ENCODE results near the gene RBM26.

GRCh38 chr13:79451500-79451962 is 45.5 kb upstream of the RBM26 start:
- TF ChIP-seq, protein P1, sequence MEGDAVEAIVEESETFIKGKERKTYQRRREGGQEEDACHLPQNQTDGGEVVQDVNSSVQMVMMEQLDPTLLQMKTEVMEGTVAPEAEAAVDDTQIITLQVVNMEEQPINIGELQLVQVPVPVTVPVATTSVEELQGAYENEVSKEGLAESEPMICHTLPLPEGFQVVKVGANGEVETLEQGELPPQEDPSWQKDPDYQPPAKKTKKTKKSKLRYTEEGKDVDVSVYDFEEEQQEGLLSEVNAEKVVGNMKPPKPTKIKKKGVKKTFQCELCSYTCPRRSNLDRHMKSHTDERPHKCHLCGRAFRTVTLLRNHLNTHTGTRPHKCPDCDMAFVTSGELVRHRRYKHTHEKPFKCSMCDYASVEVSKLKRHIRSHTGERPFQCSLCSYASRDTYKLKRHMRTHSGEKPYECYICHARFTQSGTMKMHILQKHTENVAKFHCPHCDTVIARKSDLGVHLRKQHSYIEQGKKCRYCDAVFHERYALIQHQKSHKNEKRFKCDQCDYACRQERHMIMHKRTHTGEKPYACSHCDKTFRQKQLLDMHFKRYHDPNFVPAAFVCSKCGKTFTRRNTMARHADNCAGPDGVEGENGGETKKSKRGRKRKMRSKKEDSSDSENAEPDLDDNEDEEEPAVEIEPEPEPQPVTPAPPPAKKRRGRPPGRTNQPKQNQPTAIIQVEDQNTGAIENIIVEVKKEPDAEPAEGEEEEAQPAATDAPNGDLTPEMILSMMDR (IDR thresholded peaks at IDR 0.05) = no peak
- no peak for TF ChIP-seq POLR2A (IDR thresholded peaks at IDR 0.05)
